NB4 (cell line): ENCODE measurements around the gene UQCR11.

Experiments used
- DNase-seq: peaks from one replicate; pipeline ENCODE4 v3.0.0; 2010; ENCODE audit warnings: low read depth
- H3K4me3 ChIP-seq: one replicate; pipeline ENCODE4 v1.5.1; 2011; ENCODE audit warnings: mild to moderate bottlenecking, low read depth, low read length, moderate library complexity
- CTCF ChIP-seq: IDR thresholded peaks from one replicate; pipeline ENCODE4 v1.5.1; 2012; ENCODE audit warnings: low read depth, low read length
- MAX ChIP-seq: IDR thresholded peaks from 2 replicates; pipeline ENCODE4 v1.6.1; 2011; ENCODE audit warnings: low read depth, low read length
- MYC ChIP-seq: IDR thresholded peaks from 2 replicates; pipeline ENCODE4 v1.6.1; 2011; ENCODE audit warnings: low read depth, low read length
- POLR2A ChIP-seq: IDR thresholded peaks from 2 replicates; pipeline ENCODE4 v1.6.1; 2011; ENCODE audit warnings: mild to moderate bottlenecking; ENCODE audit not compliant: insufficient read length; ENCODE audit errors: extremely low read depth

The UQCR11 gene

GRCh38 chr19:1572795-1573194 lies 32.5 kb downstream of the UQCR11 start:
- no peak for TF ChIP-seq POLR2A
- TF ChIP-seq MAX = no peak
- H3K4me3 ChIP-seq = no peak overlapping the region
- DNase-seq = no peak

- TF ChIP-seq MYC (no peak), MAX (no peak), CTCF (no peak), POLR2A (no peak)
- no peak for DNase-seq
- no peak overlapping the region for H3K4me3 ChIP-seq
These were observed 33.9 kb downstream of the UQCR11 start for GRCh38 chr19:1571358-1571757.

GRCh38 chr19:1570836-1571235 lies 34.4 kb downstream of the UQCR11 start:
- DNase-seq = no peak
- TF ChIP-seq CTCF = no peak
- no peak for TF ChIP-seq MAX
- no peak for TF ChIP-seq MYC
- TF ChIP-seq POLR2A = no peak
- no peak overlapping the region for H3K4me3 ChIP-seq

- DNase-seq = no peak
- no peak for TF ChIP-seq POLR2A
- TF ChIP-seq MAX = no peak
- no peak for TF ChIP-seq CTCF
- no peak for TF ChIP-seq MYC
- no peak overlapping the region for H3K4me3 ChIP-seq
These were observed 35.3 kb downstream of the UQCR11 start for GRCh38 chr19:1569997-1570396.

GRCh38 chr19:1568320-1569019 lies 36.8 kb downstream of the UQCR11 start, which contains the start of gene MEX3D:
MEX3D (minus strand) TSS chr19:1568325; CDS start chr19:1568058, 267 bp downstream.
- peak; percentile 63 for DNase-seq
- H3K4me3 ChIP-seq = no peak within 1 kb of the TSS
- TF ChIP-seq MYC = peak; percentile 52
- TF ChIP-seq POLR2A = peak; percentile 33
- TF ChIP-seq CTCF = no peak
- TF ChIP-seq MAX = peak; percentile 84

- TF ChIP-seq MAX (no peak), POLR2A (no peak), CTCF (no peak), MYC (no peak)
- DNase-seq = no peak
- H3K4me3 ChIP-seq = no peak overlapping the region
These were observed 37.4 kb downstream of the UQCR11 start for GRCh38 chr19:1567848-1568227.
